Body of pancreas (tissue), 4 donors: ENCODE measurements around the gene PRMT3.

Source experiments
- POLR2A ChIP-seq, 3 donors: fragments of 450-650 bp; IDR thresholded peaks; one replicate each; pipeline ENCODE4 v1.6.1; 2016; ENCODE audit warnings: antibody characterized with exemption in 3 of 3, mild to moderate bottlenecking in 2 of 3
- TF ChIP-seq, protein P1 (sequence below), 7 experiments: fragments of 450-650 bp in 4 of 7; fragments of 200-600 bp in 3 of 7; sonication (generic) in 3 of 7; IDR thresholded peaks; one replicate each; pipeline ENCODE4 v1.5.1; 2016 to 2019; ENCODE audit warnings: antibody characterized with exemption in 7 of 7

DNA sequence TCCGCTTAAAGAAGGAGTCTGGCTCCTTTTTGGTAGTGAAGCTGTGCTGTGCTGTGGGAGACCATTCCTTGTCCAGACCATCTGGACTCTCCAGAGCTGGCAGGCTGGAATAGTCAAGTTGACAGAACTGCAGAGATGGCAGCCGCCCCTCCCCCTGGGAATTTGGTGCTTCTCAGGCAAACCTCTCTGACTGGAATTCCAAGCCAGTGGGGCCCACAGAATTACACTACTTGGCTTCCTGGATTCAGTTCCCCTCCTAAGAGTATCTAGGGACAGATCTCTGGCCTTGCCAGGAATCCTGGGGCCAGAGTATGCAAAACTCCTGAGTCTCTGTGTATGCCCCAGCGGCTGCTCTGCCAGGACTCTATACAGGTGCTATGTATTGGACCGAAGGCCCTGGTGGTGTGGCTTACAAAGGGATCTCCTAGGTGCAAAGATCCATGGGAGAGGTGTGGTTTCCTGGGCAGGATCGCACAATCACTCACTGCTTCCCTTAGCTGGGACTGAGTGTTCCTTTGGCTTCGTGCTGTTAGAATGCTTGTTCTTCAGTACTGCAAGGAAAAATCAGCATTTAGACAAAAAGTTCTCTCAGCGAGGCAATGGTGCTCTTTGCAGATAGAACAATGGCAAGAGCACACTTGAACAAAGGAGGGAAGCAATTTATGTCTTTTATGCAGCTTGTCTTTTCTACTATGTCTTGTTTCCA is 86.8 kb downstream of the PRMT3 start:
- TF ChIP-seq, protein P1, sequence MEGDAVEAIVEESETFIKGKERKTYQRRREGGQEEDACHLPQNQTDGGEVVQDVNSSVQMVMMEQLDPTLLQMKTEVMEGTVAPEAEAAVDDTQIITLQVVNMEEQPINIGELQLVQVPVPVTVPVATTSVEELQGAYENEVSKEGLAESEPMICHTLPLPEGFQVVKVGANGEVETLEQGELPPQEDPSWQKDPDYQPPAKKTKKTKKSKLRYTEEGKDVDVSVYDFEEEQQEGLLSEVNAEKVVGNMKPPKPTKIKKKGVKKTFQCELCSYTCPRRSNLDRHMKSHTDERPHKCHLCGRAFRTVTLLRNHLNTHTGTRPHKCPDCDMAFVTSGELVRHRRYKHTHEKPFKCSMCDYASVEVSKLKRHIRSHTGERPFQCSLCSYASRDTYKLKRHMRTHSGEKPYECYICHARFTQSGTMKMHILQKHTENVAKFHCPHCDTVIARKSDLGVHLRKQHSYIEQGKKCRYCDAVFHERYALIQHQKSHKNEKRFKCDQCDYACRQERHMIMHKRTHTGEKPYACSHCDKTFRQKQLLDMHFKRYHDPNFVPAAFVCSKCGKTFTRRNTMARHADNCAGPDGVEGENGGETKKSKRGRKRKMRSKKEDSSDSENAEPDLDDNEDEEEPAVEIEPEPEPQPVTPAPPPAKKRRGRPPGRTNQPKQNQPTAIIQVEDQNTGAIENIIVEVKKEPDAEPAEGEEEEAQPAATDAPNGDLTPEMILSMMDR (IDR thresholded peaks at IDR 0.05) = no peak
- TF ChIP-seq POLR2A (IDR thresholded peaks at IDR 0.05) = no peak
